Measurements from ENCODE around the gene GLRA1.

GLRA1 gene

GRCh38 chr5:151954255-151954654, 29.6 kb upstream of the GLRA1 start:
- no peak overlapping the region for H3K27ac ChIP-seq
- TF ChIP-seq ZFX (IDR thresholded peaks at IDR 0.05): no peak
- TF ChIP-seq CTCF (conservative IDR thresholded peaks at IDR 0.05): no peak

- H3K27ac ChIP-seq: no peak overlapping the region
- TF ChIP-seq CTCF (conservative IDR thresholded peaks at IDR 0.05): no peak
- no peak for TF ChIP-seq ZFX (IDR thresholded peaks at IDR 0.05)
Measured at GRCh38 chr5:151953833-151954232, 29.2 kb upstream of the GLRA1 start.

GRCh38 chr5:151952238-151952637, 27.6 kb upstream of the GLRA1 start:
- no peak overlapping the region for H3K27ac ChIP-seq
- TF ChIP-seq CTCF (conservative IDR thresholded peaks at IDR 0.05) (no peak), ZFX (IDR thresholded peaks at IDR 0.05) (no peak)

GRCh38 chr5:151950706-151951105, 26.1 kb upstream of the GLRA1 start:
- no peak overlapping the region for H3K27ac ChIP-seq
- TF ChIP-seq ZFX (IDR thresholded peaks at IDR 0.05): no peak
- no peak for TF ChIP-seq CTCF (conservative IDR thresholded peaks at IDR 0.05)

GRCh38 chr5:151949701-151950308, 25.2 kb upstream of the GLRA1 start:
- no peak for TF ChIP-seq CTCF (conservative IDR thresholded peaks at IDR 0.05)
- TF ChIP-seq ZFX (IDR thresholded peaks at IDR 0.05): no peak
- H3K27ac ChIP-seq: no peak overlapping the region

DNA sequence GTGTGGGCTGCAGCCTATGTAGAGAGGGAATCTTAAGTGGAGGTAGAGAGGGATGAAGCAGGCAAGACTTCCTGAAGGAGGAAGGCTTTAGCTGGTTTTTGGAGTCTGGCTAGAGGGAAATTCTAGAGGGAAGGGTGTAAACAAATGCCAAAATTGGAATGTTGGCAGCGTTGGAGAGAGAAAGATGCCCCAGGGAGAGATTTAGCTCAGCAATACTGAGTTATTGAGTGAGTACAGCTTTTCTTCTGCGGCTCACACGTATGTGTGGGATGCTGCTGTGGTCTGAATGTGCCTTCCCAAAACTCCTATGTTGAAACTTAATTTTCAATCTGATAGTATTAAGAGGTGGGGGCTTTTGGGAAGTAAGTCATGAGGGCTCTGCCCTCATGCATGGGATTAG, 24.5 kb upstream of the GLRA1 start:
- TF ChIP-seq ZFX (IDR thresholded peaks at IDR 0.05) (no peak), CTCF (conservative IDR thresholded peaks at IDR 0.05) (no peak)
- no peak overlapping the region for H3K27ac ChIP-seq

DNA sequence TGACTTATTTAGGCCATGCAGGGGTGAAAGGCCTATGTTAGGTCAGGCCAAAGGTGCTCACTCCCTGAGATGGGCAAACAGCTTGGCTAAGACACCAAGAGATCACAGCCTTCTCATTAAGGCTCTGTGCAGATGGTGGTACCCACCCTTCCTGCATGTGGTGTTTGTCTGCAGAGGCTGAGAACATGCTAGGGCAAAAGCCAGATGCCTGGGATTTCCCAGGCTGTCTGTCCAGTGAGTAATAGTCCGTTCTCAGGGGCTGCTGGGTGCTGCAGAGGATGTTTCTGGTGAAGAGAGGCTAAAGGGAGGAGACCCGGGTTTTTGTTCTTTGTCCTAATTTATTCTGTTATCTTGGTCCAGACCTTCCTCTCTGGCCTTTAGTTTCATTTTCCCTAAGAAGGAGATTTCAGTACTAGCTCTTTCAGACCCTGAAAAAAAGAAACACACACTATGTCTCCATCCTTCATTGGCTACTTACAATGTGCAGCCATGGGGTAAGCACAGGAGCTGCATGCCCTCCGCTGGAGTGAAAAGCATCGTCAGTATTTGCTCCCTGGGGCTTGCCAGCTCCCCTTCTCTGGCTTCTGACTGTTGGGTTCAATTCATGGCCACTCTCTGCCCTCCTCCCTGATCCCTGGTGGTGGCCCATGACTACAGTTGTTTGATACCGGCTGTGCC, 23.4 kb upstream of the GLRA1 start:
- no peak overlapping the region for H3K27ac ChIP-seq
- TF ChIP-seq CTCF (conservative IDR thresholded peaks at IDR 0.05) (no peak), ZFX (IDR thresholded peaks at IDR 0.05) (no peak)
